ENCODE results near the gene FAM193B. TPM values are rescaled to one million over a fixed set of nuclear protein-coding genes. Genes with fewer than 3 reads are reported as not detected.

Gene FAM193B
- total and polyA plus RNA-seq, 9 of the 15 experiments (the other 6 are each of a cell fraction or from before 2014, with no cell fraction given): 4.4 to 76.4 (median 37.3) TPM

GRCh38 chr5:177497292-177498012 is 56.9 kb downstream of the FAM193B start, which contains the start of gene PDLIM7 (continued):
- TF ChIP-seq EP300 (IDR thresholded peaks at IDR 0.05; ENCODE audit: low read length) (no peak; the same call in none of the 2 replicates), CAMTA2 (CRISPR knock-in tag; conservative IDR thresholded peaks at IDR 0.05) (no peak), HDAC1 (IDR thresholded peaks at IDR 0.05) (peak in 1 of 2 experiments; percentile 54; a peak in 3 of 4 replicates), ZNF3 (CRISPR knock-in tag; IDR thresholded peaks at IDR 0.05) (no peak), PCBP1 (IDR thresholded peaks at IDR 0.05; ENCODE audit: low read depth, low read length, poor library complexity, severe bottlenecking) (no peak), ZNF134 (CRISPR knock-in tag; conservative IDR thresholded peaks at IDR 0.05) (no peak), HCFC1 (IDR thresholded peaks at IDR 0.05; ENCODE audit: low read depth, low read length) (peak; percentile 32; the same call in 1 of the 2 replicates), KLF13 (tag; IDR thresholded peaks at IDR 0.05; ENCODE audit: borderline replicate concordance, low read depth) (0 out of 2 replicates have a peak, but pooled peaks have one; percentile 50), SMAD2 (IDR thresholded peaks at IDR 0.05; ENCODE audit: low read depth, low read length) (no peak), NCOA6 (IDR thresholded peaks at IDR 0.05) (no peak), FOXM1 (IDR thresholded peaks at IDR 0.05; ENCODE audit: low read depth) (peak; percentile 40; the same call in 1 of the 2 replicates), FOXM1 (CRISPR knock-in tag; IDR thresholded peaks at IDR 0.05; ENCODE audit: low read depth) (0 out of 2 replicates have a peak, but pooled peaks have one; percentile 71), NFXL1 (CRISPR knock-in tag; IDR thresholded peaks at IDR 0.05) (no peak), ZFPM2 (CRISPR knock-in tag; IDR thresholded peaks at IDR 0.05) (0 out of 2 replicates have a peak, but pooled peaks have one; percentile 82), GATAD2B (IDR thresholded peaks at IDR 0.05; ENCODE audit: borderline replicate concordance) (no peak)
- TF ChIP-seq, protein P1, sequence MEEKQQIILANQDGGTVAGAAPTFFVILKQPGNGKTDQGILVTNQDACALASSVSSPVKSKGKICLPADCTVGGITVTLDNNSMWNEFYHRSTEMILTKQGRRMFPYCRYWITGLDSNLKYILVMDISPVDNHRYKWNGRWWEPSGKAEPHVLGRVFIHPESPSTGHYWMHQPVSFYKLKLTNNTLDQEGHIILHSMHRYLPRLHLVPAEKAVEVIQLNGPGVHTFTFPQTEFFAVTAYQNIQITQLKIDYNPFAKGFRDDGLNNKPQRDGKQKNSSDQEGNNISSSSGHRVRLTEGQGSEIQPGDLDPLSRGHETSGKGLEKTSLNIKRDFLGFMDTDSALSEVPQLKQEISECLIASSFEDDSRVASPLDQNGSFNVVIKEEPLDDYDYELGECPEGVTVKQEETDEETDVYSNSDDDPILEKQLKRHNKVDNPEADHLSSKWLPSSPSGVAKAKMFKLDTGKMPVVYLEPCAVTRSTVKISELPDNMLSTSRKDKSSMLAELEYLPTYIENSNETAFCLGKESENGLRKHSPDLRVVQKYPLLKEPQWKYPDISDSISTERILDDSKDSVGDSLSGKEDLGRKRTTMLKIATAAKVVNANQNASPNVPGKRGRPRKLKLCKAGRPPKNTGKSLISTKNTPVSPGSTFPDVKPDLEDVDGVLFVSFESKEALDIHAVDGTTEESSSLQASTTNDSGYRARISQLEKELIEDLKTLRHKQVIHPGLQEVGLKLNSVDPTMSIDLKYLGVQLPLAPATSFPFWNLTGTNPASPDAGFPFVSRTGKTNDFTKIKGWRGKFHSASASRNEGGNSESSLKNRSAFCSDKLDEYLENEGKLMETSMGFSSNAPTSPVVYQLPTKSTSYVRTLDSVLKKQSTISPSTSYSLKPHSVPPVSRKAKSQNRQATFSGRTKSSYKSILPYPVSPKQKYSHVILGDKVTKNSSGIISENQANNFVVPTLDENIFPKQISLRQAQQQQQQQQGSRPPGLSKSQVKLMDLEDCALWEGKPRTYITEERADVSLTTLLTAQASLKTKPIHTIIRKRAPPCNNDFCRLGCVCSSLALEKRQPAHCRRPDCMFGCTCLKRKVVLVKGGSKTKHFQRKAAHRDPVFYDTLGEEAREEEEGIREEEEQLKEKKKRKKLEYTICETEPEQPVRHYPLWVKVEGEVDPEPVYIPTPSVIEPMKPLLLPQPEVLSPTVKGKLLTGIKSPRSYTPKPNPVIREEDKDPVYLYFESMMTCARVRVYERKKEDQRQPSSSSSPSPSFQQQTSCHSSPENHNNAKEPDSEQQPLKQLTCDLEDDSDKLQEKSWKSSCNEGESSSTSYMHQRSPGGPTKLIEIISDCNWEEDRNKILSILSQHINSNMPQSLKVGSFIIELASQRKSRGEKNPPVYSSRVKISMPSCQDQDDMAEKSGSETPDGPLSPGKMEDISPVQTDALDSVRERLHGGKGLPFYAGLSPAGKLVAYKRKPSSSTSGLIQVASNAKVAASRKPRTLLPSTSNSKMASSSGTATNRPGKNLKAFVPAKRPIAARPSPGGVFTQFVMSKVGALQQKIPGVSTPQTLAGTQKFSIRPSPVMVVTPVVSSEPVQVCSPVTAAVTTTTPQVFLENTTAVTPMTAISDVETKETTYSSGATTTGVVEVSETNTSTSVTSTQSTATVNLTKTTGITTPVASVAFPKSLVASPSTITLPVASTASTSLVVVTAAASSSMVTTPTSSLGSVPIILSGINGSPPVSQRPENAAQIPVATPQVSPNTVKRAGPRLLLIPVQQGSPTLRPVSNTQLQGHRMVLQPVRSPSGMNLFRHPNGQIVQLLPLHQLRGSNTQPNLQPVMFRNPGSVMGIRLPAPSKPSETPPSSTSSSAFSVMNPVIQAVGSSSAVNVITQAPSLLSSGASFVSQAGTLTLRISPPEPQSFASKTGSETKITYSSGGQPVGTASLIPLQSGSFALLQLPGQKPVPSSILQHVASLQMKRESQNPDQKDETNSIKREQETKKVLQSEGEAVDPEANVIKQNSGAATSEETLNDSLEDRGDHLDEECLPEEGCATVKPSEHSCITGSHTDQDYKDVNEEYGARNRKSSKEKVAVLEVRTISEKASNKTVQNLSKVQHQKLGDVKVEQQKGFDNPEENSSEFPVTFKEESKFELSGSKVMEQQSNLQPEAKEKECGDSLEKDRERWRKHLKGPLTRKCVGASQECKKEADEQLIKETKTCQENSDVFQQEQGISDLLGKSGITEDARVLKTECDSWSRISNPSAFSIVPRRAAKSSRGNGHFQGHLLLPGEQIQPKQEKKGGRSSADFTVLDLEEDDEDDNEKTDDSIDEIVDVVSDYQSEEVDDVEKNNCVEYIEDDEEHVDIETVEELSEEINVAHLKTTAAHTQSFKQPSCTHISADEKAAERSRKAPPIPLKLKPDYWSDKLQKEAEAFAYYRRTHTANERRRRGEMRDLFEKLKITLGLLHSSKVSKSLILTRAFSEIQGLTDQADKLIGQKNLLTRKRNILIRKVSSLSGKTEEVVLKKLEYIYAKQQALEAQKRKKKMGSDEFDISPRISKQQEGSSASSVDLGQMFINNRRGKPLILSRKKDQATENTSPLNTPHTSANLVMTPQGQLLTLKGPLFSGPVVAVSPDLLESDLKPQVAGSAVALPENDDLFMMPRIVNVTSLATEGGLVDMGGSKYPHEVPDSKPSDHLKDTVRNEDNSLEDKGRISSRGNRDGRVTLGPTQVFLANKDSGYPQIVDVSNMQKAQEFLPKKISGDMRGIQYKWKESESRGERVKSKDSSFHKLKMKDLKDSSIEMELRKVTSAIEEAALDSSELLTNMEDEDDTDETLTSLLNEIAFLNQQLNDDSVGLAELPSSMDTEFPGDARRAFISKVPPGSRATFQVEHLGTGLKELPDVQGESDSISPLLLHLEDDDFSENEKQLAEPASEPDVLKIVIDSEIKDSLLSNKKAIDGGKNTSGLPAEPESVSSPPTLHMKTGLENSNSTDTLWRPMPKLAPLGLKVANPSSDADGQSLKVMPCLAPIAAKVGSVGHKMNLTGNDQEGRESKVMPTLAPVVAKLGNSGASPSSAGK (IDR thresholded peaks at IDR 0.05): no peak
- TF ChIP-seq, protein P2, sequence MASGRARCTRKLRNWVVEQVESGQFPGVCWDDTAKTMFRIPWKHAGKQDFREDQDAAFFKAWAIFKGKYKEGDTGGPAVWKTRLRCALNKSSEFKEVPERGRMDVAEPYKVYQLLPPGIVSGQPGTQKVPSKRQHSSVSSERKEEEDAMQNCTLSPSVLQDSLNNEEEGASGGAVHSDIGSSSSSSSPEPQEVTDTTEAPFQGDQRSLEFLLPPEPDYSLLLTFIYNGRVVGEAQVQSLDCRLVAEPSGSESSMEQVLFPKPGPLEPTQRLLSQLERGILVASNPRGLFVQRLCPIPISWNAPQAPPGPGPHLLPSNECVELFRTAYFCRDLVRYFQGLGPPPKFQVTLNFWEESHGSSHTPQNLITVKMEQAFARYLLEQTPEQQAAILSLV (tag; IDR thresholded peaks at IDR 0.05): no peak

Measured in K562 (cell line).